Dermis microvascular lymphatic vessel endothelial cell (primary cell): ENCODE results near the gene TBXAS1. TPM values are rescaled to one million over a fixed set of nuclear protein-coding genes. Genes with fewer than 3 reads are reported as not detected.

Experiments
- DNase-seq, 2 donors: peaks; one replicate each; pipeline versions ENCODE4 v3.0.0 to v3.0.0-alpha.2; 2010; ENCODE audit warnings: low read depth in 2 of 2
- total RNA-seq: library from RNA; depleted of rRNA; stranded (reverse); fragments of >200 nt; gene quantifications from 2 replicates; pipeline ENCODE4 v1.2.1, GENCODE V29; 2014

TBXAS1 gene
- total RNA-seq, 1 donor from 2014 or later: 0.64 TPM

DNA sequence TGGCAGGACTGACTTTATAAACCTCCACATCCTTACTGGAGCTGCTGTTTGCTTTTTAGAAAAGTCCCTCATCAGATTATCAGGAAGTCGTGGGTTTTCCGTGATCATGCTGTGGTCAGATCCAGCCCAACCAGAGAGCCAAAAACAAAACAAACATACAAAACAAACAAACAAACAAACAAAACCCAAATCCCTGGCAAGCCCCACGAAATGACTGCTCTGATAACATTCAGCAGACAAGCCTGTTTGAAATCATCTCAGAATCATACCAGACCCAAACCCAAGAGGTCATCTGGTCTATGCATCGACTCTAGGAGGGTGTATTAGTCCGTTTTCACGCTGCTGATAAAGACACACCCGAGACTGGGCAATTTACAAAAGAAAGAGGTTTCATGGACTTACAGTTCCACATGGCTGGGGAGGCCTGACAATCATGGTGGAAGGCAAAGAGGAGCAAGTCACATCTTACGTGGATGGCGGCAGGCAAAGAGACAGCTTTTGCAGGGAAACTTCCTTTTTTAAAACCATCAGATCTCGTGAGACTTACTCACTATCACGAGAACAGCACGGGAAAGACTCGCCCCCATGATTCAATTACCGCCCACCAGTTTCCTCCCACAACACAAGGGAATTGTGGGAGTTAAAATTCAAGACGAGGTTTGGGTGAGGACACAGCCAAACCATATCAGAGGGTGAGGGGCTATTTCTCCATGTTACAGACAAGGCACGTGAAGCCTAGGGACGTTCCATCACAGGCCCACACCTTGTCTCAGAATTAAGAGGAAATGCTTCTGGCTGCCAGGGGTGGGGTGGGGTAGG lies 148.0 kb downstream of the TBXAS1 start:
- no peak for DNase-seq

DNA sequence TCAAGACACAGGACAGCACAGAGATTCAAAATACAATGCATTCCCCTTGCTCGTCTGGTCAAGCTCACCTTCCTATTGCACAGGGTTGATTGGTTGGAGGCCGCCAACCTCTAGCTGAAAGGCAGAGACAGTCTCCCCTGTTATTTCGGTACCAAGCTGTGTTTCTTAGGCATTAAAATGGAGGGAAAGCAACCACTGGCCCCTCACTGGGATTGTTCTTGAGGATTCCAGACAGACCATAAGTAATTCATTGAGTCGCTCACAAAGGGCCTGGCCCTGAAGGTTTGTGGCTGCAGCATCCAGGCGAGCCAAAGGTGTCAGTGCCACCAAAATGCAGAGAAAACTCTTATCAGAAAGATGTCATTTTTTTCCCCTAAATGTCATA lies 152.4 kb downstream of the TBXAS1 start:
- no peak for DNase-seq

DNA sequence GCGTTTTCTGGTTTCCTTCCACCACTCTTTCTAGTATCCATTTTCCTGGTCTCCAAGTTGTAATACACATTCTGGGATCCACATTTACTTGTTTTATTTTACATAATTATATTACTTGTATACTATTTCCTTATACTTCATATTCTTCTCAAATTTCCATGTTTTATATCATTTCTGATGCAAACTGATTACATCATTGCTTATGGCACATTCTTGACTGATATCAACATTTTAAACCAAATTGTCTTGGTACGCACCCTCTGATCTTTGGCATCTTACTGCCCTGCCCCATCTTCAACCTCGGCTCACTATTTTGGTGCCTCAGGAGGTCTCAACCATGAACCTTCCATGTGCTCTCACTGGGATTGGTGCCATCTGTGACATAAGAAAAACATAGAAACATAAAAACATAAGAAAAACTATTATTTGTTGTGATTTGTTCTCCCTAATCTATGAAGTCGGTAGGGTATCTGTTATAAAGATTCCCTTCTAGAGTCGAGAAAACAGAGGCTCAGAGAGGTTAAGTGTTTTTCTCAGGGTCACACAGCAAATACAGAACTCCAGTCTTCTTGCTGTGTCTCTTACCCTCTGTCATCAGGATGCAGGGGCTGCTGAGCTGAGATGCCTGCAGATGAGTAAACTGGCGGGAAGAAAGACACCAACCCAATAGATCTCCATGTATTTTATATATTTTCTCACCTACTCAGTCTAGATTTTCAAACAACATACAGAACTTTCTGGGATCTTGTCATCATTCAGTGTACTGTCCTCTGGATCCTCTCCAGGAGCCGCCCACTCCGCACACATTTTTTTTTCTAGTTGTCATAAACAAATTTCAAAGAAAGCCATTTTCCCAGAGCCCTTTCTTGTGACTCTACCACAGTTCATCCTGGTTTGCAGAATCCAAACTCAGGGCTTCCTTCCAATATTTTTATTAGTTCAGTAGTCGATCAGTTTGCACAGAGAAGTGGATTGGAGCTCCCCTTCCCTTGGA lies 154.2 kb downstream of the TBXAS1 start:
- DNase-seq: no peak

DNA sequence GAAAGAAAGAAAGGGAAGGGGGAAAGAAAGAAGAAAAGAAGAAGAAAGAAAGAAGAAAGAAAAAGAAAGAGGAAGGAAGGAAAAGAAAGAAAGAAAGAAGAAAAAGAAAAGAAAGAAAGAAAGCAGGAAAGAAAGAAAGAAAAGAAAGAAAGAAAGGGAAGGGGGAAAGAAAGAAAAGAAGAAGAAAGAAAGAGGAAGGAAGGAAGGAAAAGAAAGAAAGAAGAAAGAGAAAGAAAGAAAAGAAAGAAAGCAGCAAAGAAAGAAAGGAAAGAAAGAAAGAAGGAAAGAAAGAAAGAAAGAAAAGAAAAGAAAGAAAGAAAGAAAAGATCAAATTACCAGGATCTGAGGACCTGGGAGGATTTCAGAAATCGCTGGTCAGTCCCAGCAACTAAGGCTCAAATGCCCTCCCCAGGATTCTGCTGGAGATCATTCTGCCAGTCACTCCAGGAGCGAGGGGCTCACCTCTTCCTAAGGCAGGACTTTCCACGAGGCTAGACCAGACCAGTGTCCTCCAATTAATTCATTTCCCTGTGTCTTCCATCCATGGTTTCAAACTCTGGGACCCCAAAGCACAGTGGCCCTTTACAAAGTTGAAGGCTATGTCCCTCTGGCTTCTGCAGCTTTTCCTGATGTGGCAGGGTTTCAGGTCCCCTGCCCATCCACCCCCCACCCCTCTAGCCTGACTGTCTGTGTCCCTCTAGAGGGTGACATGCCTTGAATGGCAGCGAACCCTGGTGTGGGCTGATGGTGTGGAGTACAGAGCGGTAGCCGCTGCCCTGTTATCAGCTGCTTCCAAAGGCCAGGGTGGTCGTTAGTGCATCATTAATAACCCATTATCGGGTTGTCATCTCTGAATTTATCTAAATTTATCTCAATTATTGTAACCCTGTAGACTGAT lies 155.8 kb downstream of the TBXAS1 start:
- no peak for DNase-seq

DNA sequence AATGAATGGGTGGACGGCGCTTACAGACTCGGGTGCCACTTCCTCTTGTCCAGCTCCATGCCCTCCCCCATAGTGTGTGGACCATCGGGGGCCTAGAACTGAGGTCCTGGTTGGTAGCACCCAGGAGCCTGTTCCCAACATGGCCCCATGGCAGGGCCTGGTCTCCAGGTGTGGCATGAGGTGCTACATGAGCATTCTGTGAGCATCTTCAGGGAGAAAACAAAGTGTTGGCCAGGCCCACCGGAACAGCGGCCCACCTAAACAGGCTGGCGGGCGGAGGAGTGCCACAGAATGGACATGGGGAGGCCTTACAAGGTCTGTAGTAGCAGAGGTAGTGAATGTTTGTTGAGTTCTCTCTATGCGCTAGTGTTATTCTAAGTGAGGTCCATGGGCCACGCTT lies 156.7 kb downstream of the TBXAS1 start:
- DNase-seq: no peak

DNA sequence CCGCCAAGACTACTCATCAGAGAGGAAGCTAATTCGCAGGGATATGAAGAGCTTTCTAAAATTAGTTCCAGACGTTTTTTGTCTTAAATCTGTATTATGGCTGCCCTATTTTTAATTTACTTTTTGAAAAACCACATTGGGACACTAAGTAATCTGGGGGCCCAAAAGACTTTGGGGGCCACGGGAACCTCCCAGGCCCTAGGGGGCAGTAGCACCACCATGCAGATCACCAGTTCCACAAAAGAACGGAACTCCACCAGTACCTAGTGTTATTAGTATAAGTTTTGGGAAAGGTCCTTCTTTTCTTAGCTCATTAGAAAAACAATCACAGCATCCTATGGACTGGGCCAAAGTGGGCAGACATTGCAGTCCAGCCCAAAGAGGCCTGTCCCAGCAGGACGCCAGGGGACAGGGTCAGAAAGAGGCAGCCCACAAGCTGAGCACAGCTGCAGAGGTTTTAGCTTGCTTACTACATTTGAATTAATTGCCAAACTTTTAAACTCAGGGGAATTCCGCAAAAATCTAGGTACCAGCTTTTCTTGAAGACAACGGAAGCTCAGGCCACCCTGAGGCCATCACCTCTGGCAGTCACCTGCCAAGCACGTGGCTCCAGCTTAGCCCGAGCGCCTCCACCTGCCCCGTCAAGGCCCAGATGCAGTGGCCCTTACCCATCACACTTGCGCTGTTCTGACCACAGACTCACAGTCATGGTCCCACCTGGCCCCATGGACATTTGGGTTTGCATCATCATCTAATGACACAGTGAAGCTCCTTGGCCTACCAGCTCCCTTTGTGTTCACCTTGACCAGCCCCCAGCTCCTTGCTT lies 158.8 kb downstream of the TBXAS1 start:
- no peak for DNase-seq

DNA sequence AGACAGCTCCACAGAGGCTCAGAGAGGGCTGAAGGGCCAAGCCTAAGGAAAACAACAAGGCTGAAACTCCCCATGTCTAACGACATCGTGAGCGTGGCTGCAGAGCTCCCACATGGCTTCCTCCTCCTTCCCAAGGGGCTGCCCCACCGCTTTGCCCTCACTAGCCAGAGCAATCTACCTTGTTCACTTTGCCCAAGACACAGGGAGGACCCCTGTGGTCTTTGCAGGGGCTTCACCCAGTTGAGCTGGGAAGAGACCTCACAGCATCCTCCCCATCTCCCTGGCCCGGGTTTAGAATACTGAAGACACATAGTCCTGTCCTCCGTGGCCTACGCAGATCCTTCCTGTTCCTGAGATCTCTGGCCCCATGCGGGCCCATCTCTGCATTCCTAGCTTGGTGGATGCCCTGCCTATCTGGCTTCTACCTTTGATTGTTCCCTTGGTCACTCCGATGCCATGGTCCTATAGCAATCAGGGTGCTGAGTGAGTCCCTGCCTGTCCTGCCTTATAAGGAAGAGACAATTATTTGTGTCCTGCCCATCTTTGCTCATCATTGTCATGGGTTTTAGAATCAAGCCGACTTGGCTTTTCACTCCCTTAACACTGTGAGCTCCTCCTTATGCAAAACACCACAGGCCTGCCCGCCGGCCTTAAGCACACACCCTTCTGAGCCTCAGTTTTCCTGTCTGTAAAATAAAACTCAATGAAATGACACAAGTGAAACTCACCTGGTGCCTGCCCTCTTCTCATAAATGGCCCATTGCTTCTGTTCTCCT lies 160.5 kb downstream of the TBXAS1 start:
- no peak for DNase-seq

DNA sequence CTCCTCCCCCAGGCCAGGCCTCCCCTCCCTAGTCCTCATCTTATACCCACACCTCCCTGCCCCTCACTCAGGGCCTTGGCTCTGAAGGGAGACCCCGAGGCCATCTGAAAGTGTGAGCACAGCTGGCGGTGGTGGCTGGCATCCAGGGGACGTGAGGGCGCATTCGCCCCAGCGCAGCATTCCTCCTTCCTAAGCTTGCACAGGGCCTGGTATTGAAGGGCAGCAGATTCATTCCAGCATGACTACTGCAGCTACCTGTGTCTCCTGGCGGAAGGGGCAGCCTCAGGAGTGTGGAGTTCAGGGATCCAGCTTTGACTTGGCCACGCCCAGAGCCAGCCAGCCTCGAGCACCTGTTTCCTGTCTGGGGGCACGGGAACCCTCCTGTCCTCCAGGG lies 161.1 kb downstream of the TBXAS1 start:
- DNase-seq: no peak

DNA sequence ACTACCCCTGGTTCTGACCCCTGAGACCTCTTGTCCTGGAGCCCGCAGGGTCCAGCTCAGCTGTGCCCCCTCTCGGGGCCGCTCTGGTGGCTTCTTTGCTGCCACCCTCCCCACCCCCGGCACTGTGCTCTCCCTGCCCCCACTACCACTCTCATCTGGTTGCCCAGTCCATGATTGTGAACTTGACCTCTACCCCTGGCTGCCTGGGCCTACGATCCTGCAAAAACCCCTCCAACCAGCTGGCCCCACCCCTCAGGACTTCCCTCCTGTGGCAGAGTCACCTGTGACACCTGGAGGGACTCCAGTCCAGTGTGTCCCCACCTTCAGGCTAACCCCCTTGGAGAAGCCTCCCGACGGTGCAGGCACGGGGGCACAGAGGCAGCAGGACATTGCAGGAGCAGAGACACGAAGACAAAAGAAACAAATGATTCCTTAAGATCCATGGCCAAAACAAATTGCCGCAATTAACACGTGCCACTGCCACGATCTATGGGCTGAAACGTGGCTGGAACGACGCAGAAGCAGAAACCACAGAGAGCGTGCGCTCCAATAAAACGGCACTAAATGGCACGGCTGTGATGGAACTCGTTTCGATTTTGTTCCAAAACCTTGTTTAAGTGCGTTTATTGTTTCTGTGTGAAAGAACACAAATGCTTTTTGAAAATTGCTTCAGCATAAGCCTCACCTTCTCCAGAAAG lies 161.7 kb downstream of the TBXAS1 start:
- no peak for DNase-seq

DNA sequence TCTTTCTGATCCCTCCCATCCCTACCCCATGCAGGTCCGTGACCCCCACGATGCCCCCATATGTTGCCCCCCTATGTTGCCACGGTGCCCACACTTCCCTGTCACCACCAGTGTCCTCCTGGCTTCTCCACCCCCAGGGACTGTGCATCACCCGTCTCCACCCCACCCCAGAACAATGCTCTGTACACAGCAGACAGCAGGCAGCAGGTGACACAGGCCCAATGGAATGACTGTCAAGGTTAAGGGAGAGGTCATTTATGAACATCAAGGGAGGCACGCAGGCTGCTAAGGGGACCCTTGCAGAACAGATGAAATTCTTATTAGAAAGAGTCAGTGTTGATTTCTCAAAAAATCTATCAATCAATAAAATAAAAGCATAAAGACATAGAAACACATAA lies 162.2 kb downstream of the TBXAS1 start:
- DNase-seq: no peak

DNA sequence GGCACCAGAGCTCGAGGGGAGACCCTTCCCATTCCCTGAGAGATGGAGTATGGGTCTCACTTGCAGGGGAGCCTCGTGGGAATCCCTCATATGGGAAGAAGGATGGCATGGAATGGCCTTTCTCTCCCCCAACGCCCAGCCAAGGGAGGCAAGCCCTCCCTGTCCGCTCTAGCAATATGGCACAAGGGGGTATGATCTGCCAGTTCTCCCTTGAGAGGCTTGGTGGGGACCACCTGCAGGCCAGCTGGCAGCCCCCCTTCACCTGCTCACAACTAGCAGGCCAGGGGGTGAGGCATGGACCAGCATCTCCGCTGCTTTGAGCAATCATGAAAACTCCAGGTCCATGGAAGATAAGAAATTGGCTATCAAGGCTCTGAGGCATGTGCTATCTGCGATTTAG lies 162.8 kb downstream of the TBXAS1 start:
- no peak for DNase-seq

DNA sequence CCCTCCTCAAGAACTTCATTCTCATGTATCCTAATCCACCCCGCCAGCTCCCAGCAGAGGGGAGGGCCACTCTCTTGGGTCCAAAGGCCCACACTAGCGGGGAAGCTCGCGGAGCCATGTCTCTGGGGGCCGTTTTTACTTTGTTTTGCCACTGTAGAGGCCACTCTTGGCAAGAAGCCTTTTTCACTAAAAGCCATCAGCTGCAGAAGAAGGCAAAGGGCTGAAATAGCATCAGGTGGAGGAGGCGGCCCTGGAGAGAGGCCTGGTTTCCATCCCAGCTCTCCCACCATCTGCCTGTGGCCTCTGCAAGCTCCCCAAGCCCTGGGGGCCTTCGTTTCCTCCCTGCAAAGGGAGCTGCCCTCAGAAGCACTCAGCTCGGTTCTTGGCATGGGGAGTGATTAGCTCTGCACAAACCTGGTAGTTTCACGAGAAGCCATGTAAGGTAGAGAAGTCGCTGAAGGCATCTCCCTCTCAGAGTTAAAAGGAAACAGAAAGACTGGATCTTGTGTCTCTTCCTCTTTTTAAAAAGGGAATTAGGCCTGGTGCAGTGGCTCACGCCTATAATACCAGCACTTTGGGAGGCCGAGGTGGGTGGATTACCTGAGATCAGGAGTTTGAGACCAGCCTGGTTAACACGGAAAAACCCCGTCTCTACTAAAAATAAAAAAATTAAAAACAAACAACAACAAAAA lies 163.4 kb downstream of the TBXAS1 start:
- no peak for DNase-seq

DNA sequence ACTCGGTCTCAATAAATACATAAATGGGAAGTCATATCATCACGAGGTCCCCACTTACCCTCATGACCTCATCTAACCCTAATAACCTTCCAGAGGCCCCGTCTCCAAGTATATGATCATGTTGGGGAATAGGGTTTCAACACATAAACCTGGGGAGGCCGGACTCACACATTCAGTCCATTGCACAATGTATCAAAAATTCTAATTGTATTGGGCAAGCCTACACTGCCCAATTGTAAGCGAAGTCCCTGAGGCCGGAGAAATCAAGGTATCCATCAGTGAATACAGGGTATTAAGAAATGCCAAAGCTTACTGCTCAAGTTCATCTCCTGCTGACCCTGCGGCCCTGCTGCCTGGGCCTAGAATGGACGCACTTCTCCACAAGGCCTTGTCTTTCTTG lies 164.1 kb downstream of the TBXAS1 start:
- DNase-seq: no peak

DNA sequence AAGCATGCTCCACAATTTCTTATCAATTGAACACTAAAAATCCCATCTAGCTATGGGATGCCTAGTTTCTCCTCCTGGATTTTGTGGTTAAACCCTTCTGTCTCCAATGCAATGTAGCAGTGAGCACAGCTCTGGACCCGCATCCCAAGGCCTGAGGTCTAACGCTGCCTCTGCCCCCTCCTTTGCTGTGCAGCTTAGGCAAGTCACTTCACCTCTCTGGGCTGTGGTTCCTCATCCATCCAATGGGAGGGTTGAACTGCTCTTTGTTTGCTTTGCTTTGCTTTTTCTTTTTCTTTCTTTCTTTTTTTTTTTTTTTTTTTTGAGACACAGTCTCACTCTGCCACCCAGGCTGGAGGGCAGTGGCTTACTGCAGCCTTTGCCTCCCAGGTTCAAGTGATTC lies 164.5 kb downstream of the TBXAS1 start:
- no peak for DNase-seq

DNA sequence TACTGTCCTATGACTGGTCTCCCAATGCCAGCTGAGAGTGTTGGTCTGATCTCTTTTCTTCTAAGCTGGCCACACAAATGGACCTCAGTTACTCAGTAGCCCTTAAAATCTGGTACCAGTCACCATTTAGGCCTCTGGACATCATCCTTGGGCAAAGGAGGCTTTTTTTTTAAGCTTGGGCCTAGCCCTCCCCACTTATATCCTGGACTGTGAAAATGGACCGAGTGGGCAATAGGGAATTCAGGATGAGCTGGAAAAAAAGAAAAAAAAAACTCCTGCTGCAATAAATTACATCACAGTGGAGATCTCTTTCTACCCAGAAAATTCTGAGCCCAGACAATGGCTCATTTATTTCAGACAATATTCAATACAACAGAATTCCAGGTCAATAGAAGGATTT lies 165.3 kb downstream of the TBXAS1 start:
- no peak for DNase-seq

DNA sequence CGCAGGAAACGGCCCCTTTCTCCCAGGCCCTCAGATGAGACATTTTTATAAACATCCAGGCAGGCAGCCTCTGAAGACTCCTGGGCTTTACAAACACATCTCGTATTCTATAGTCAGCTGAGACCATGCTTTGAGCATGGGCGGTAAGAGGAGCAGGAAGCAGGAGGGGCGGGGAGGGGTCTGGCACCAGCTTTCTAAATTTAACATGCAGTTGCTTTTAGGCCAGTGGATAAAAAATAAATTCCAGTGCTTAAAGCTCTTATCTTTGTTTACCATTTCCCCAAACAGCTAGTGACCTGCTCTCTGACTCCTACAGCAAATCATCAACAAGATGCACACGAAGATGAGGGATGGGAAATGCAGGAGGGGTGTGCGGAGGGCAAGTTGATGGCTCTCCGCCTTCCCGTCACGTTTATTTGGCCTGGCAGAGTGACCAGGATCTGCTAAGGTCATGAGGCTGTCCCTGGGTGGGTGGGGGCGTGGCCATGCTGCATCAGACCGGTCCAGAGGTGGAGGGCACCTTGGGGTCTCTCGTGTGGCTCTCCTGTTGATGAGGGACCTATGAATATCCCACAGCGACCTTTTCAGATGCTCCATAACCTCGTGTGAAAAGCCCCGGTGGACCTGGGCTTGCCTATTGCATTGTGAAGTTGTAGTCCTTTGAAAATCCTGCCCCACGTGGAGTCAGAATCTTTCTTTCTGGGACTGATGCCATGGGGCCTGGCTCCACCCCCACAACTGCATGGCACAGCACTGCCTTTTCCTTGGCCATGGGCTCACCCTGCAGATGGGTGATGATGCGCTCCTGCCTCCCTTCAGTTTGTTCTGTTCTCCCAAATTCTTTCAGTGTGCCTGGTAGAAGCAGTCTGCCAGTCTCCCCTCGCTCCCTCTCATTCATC lies 166.2 kb downstream of the TBXAS1 start:
- DNase-seq: no peak

DNA sequence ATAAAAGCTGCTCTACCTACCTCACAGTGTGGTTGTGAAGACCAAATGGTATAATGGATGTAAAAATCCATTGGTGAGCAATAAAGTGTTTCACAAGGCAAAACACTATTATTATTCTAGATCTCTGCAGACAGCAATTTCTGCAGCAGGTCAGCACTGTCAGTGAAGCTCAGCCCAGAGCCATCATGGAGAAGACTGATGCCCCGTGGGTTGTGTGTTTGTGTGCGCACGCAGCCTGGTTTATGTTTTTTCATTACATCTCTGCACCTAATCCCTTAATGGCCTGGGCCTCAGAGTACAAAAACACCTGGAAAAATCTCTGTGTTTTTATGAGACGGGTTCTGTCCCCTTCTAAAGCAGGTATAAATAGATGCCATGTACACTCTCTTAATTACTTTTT lies 169.5 kb downstream of the TBXAS1 start:
- no peak for DNase-seq

DNA sequence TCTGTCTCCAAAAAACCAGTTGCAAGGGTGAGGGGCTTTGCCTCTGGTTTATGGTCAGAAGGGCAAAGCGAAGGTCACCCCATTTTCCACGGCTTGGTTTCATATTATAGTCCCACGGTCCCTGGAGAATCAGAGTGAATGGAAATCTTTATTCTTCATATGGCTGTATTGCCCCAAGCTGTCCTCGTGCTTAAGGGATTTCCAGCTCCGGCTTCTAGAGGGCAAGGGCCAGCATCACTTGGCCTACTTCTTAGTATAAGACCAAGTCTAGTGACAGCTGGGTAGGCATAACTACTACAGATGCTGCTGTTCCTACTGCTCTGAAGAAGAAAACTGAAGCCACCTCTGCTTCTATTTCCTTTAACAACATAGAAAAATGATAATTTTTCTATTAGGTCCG lies 170.5 kb downstream of the TBXAS1 start:
- DNase-seq: no peak
